Measurements from ENCODE around the gene DMD. TPM values are rescaled to one million over a fixed set of nuclear protein-coding genes. Genes with fewer than 3 reads are reported as not detected.

The DMD gene
- total and polyA plus RNA-seq, 2 of the 8 experiments (the other 6 are each of a cell fraction or from before 2014, with no cell fraction given) = 4.8 to 7.4 TPM

- no peak overlapping the region for H3K23ac ChIP-seq (ENCODE audit: insufficient read length)
- no peaks in the 10 kb centered on the region for H4K20me1 ChIP-seq (replicated peaks in 1 of 2; ENCODE audit: control insufficient read depth in 1 of 2, insufficient read depth in 2 of 2, low read length in 2 of 2)
- H3K23me2 ChIP-seq (ENCODE audit: low read depth, low read length) = no peaks in the 10 kb centered on the region
- no peaks in the 10 kb centered on the region for H3K27me3 ChIP-seq (replicated peaks in 1 of 4; ENCODE audit: control insufficient read depth in 3 of 4, extremely low read depth in 1 of 4, insufficient read depth in 3 of 4, low read length in 3 of 4)
- H3K27ac ChIP-seq (ENCODE audit: low read depth, low read length) = no peak overlapping the region
- CTCF ChIA-PET (ENCODE audit: partially characterized antibody) = no interaction called here
- no peak overlapping the region for H2BK120ac ChIP-seq (replicated peaks; ENCODE audit: low read depth, low read length)
- FAIRE-seq (no peak), DNase-seq (ENCODE audit: low read depth in 1 of 2, low spot score in 2 of 2) (no peak)
- 84% methylated on average over 2 of the region's 2 CpGs; no CpG with 5 or more reads in 1 of the 2 experiments for WGBS, 2 experiments (ENCODE audit: extremely low coverage in 1 of 2, insufficient coverage in 1 of 2, insufficient read length in 1 of 2, insufficient replicate concordance in 2 of 2, low coverage in 1 of 2, low lambda C conversion rate in 2 of 2, missing lambda C conversion rate in 1 of 2)
- no peak overlapping the region for H2BK20ac ChIP-seq (ENCODE audit: low read length)
- no peak overlapping the region for H3K4me2 ChIP-seq (ENCODE audit: insufficient read depth in 1 of 2, low read depth in 2 of 2, low read length in 2 of 2)
- no peak overlapping the region for H3K4me3 ChIP-seq (ENCODE audit: extremely low read depth in 1 of 4, insufficient read depth in 2 of 4, low read depth in 3 of 4, low read length in 4 of 4)
- POLR2A ChIA-PET (ENCODE audit: partially characterized antibody) = no interaction called here
- H3K18ac ChIP-seq (ENCODE audit: extremely low read depth, low read length) = no peak overlapping the region
- no peak overlapping the region for H3K56ac ChIP-seq (replicated peaks; ENCODE audit: insufficient read length, low read depth, low read length)
- no peaks in the 10 kb centered on the region for H3K79me1 ChIP-seq (ENCODE audit: low read depth, low read length)
- no peak overlapping the region for H3K9ac ChIP-seq (replicated peaks in 1 of 4; ENCODE audit: extremely low read depth in 1 of 4, low read depth in 3 of 4, low read length in 3 of 4)
- no peak overlapping the region for H2BK15ac ChIP-seq (ENCODE audit: low read length)
- H2BK12ac ChIP-seq (ENCODE audit: low read depth, low read length) = no peak overlapping the region
- H3K14ac ChIP-seq (ENCODE audit: insufficient read length) = no peak overlapping the region
- TF ChIP-seq GABPA (IDR thresholded peaks at IDR 0.05; ENCODE audit: borderline replicate concordance, insufficient read depth, low read length) (no peak), POLR2AphosphoS5 (IDR thresholded peaks at IDR 0.05; ENCODE audit: low read depth, low read length) (no peak), RXRA (IDR thresholded peaks at IDR 0.05; ENCODE audit: insufficient read depth, low read depth, low read length) (no peak), RAD21 (IDR thresholded peaks at IDR 0.05 in 1 of 2, conservative IDR thresholded peaks at IDR 0.05 in 1 of 2; ENCODE audit: low read depth in 2 of 2, low read length in 2 of 2) (no peak), TAF7 (optimal IDR thresholded peaks at IDR 0.05; ENCODE audit: borderline replicate concordance, low read depth, low read length) (no peak), HDAC2 (IDR thresholded peaks at IDR 0.05; ENCODE audit: borderline replicate concordance in 1 of 2, low read depth in 2 of 2, low read length in 2 of 2) (no peak), RNF2 (IDR thresholded peaks at IDR 0.05; ENCODE audit: borderline replicate concordance, low read depth, low read length, missing control alignments, poor library complexity, severe bottlenecking) (no peak), KDM1A (IDR thresholded peaks at IDR 0.05; ENCODE audit: borderline replicate concordance, low read length) (no peak), TBP (IDR thresholded peaks at IDR 0.05; ENCODE audit: low read depth, low read length) (no peak), ATF2 (IDR thresholded peaks at IDR 0.05; ENCODE audit: low read length) (no peak), ASH2L (IDR thresholded peaks at IDR 0.05; ENCODE audit: low read length) (no peak)
- no peak overlapping the region for H2BK5ac ChIP-seq (ENCODE audit: low read depth, low read length)
- no peak overlapping the region for H2AK5ac ChIP-seq (ENCODE audit: low read depth, low read length)
- no peaks in the 10 kb centered on the region for H3K9me3 ChIP-seq (ENCODE audit: insufficient read depth in 2 of 2, low read depth in 1 of 2, low read length in 1 of 2)
- no peak overlapping the region for H2AFZ ChIP-seq (ENCODE audit: low read length)
- H4K5ac ChIP-seq (ENCODE audit: insufficient read length, low read depth, low read length) = no peak overlapping the region
- no peak overlapping the region for H3K4ac ChIP-seq (replicated peaks; ENCODE audit: insufficient read length, low read depth, low read length)
- H4K8ac ChIP-seq (ENCODE audit: extremely low read depth, insufficient read depth, low read length) = no peak overlapping the region
- H4K91ac ChIP-seq (replicated peaks; ENCODE audit: insufficient read length, low read length) = no peak overlapping the region
- H3K36me3 ChIP-seq (ENCODE audit: control insufficient read depth in 2 of 4, insufficient read depth in 4 of 4, low read length in 3 of 4) = no peaks in the 10 kb centered on the region
- no peaks in the 10 kb centered on the region for H3K79me2 ChIP-seq (ENCODE audit: control insufficient read depth in 1 of 2, insufficient read depth in 2 of 2, low read length in 2 of 2)
- H3K4me1 ChIP-seq (replicated peaks in 1 of 4; ENCODE audit: control insufficient read depth in 3 of 4, insufficient read depth in 4 of 4, low read length in 3 of 4) = no peaks in the 10 kb centered on the region
Measured at GRCh38 chrX:31570658-31571057, 1640.7 kb downstream of the DMD start.

Measured in H1 (cell line).